ENCODE results near the gene DLGAP4. TPM values are rescaled to one million over a fixed set of nuclear protein-coding genes. Genes with fewer than 3 reads are reported as not detected.

The DLGAP4 gene
- total RNA-seq, 1 donor from 2014 or later: 77.3 TPM

DNA sequence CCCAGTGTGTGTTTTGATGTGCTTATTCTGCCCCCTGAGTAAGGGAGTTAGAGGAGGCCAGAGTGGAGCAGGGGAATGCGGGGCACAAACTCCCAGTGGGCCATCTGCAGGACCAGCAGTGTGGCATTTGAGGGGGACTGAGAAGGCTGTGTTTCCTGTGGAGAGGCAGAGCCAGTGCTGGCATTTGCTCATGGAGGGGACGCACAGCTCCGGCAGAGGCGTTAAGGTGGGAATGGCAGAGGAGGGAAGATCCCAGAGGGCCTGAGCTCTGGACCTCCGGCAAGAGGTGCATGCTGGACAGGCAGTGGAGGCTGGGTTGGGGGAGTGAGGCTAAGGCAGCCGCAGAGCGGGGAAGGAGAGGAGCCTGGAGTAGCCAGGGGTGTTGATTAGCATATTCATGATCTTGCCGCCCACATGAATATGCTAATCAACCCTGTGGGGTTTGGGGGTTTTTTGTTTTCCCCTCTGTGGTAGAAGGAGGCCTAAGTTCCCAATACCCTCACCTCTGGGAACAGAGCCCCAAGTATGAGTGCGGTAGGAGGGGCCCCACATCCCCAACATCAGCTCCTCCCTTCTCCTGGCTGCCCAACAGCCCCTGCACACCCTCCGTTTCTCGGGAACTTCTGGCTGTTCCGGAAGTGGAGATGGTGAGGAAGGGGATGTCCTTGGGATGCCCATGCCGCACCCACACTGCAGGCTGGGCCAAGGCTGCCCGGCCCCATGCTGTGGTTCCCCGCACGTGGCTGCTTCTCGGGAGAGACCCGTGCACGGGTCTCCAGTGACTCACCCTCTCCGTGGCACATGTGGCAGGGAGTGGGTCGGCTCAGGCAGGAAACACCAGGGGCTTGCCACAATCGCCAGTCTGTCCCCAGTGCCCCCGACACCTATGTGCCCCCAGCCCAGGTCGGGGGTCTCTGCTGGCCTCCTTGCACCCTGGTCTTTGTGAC lies 33.8 kb downstream of the DLGAP4 start:
- intact Hi-C loops (cut with DNase I): no loop called here
- no peaks in the 10 kb centered on the region for H3K27me3 ChIP-seq

DNA sequence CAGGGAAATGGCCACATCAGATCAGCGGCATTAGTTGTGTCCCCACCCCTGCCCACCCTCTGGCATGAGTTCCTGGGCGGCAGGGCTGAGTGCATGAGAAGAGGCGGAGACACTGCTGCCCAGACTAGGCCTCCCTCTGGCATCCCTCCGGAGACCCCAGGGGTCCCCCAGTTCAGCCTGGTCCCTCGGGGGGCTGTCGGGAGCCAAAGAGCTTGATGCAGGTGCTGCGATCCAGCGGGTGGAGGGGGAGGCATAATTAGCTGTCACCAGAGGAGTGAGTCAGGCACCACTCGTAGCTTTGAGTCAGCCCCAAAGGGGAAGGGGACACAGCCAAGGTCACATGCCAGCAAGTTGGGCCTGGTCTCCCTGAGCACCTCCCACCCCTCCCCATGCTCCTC lies 34.5 kb downstream of the DLGAP4 start:
- Histone ChIP-seq H3K4me3 (no peak overlapping the region), H3K27me3 (no peaks in the 10 kb centered on the region), H3K36me3 (no peaks in the 10 kb centered on the region), H3K4me1 (no peaks in the 10 kb centered on the region), H3K9me3 (no peaks in the 10 kb centered on the region), H3K27ac (no peak overlapping the region)
- TF ChIP-seq, protein P1, sequence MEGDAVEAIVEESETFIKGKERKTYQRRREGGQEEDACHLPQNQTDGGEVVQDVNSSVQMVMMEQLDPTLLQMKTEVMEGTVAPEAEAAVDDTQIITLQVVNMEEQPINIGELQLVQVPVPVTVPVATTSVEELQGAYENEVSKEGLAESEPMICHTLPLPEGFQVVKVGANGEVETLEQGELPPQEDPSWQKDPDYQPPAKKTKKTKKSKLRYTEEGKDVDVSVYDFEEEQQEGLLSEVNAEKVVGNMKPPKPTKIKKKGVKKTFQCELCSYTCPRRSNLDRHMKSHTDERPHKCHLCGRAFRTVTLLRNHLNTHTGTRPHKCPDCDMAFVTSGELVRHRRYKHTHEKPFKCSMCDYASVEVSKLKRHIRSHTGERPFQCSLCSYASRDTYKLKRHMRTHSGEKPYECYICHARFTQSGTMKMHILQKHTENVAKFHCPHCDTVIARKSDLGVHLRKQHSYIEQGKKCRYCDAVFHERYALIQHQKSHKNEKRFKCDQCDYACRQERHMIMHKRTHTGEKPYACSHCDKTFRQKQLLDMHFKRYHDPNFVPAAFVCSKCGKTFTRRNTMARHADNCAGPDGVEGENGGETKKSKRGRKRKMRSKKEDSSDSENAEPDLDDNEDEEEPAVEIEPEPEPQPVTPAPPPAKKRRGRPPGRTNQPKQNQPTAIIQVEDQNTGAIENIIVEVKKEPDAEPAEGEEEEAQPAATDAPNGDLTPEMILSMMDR (IDR thresholded peaks at IDR 0.05): no peak
- TF ChIP-seq POLR2A (IDR thresholded peaks at IDR 0.05) (no peak), POLR2AphosphoS5 (IDR thresholded peaks at IDR 0.05; ENCODE audit: insufficient read depth in 1 of 2, low read depth in 1 of 2) (no peak)
- intact Hi-C loops (cut with DNase I): no loop called here
- DNase-seq (ENCODE audit: extremely low spot score in 2 of 2): no peak

More for the DNA sequence above, 33.8 kb downstream of the DLGAP4 start:
- H3K27ac ChIP-seq: no peak overlapping the region
- no peak for DNase-seq (ENCODE audit: extremely low spot score in 2 of 2)
- H3K4me3 ChIP-seq: no peak overlapping the region
- H3K36me3 ChIP-seq: no peaks in the 10 kb centered on the region
- no peaks in the 10 kb centered on the region for H3K4me1 ChIP-seq
- TF ChIP-seq, protein P1 (IDR thresholded peaks at IDR 0.05): no peak
- TF ChIP-seq POLR2AphosphoS5 (IDR thresholded peaks at IDR 0.05; ENCODE audit: insufficient read depth in 1 of 2, low read depth in 1 of 2): no peak
- TF ChIP-seq POLR2A (IDR thresholded peaks at IDR 0.05): no peak
- no peaks in the 10 kb centered on the region for H3K9me3 ChIP-seq

DNA sequence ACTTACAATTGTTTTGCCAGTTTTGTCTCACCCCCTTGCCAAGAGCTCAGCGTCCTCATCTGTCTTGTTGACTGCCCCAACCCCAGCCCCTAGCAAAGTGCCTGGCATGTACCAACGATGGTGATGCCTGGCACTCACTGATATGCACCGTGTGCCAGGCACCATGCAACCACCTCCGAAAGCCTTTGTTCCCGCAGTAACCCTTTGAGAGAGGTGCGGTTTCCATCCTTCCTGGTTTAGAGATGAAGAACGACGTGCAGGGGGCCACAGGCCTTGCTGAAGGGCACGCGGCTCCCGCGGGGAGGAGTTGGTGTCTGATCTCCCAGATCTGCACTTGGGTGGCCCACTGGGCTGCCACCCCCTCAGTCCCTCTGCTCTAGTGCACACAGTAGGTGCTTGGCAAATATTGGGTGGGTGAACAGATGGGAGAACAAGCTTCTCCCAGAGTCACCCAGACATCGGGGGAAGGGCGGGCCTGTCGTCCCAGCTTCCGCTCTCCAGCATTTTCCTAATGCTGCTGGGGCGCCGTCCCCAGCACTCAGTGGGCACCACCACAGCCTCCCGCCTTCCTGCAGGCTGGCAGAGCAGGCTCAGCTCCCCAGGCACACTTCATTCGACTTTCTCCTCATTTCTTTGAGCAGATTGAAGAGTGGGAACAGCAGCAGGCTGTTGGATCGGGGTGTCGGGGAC lies 35.3 kb downstream of the DLGAP4 start:
- H3K9me3 ChIP-seq: no peaks in the 10 kb centered on the region
- intact Hi-C loops (cut with DNase I): no loop called here
- no peaks in the 10 kb centered on the region for H3K36me3 ChIP-seq
- H3K27me3 ChIP-seq: no peaks in the 10 kb centered on the region
- no peak overlapping the region for H3K27ac ChIP-seq
- no peak for DNase-seq (ENCODE audit: extremely low spot score in 2 of 2)
- H3K4me3 ChIP-seq: no peak overlapping the region
- TF ChIP-seq, protein P1 (IDR thresholded peaks at IDR 0.05): no peak
- TF ChIP-seq POLR2AphosphoS5 (IDR thresholded peaks at IDR 0.05; ENCODE audit: insufficient read depth in 1 of 2, low read depth in 1 of 2) (no peak), POLR2A (IDR thresholded peaks at IDR 0.05) (no peak)
- H3K4me1 ChIP-seq: no peaks in the 10 kb centered on the region

DNA sequence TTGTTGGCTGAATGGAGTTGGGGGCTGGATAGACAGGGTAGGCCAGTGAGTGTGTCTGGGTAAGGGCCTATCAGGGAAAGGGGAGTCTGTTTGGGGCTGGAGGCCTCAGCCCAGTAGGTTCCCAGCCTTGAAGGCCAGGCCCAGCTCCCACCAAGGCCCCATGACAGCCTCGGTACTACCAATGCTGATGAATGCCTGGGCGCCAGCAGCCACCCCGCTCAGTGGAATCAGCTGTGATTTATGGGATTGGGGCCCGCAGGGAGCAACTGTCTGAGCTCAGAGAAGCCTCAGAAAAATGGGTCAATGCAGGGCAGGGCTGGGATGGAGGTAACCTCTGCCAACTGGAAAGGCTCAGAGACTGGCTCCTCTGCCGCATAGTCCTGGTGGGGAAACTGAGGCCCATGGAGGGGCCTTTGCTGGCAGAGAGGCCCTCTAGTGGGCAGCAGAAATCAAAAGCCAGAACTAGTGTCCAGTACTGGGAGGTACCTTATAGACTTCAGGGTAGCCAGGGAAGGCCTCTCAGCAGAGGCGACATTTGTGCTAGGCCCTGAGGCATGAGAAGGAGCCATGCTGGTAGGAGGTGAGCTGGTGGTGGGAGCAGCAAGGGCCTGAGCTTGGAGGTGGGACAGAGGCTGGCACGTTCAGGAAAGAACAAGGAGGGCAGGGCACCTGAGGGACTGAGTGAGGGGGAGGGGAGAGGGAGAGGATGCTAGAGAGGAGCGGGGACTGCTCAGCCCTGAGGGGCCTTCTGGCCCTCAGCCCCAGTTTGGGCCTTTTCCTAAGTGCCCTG lies 36.4 kb downstream of the DLGAP4 start:
- no peak overlapping the region for H3K27ac ChIP-seq
- no peaks in the 10 kb centered on the region for H3K9me3 ChIP-seq
- no peak for TF ChIP-seq POLR2AphosphoS5 (IDR thresholded peaks at IDR 0.05; ENCODE audit: insufficient read depth in 1 of 2, low read depth in 1 of 2)
- no peak for TF ChIP-seq POLR2A (IDR thresholded peaks at IDR 0.05)
- TF ChIP-seq, protein P1 (IDR thresholded peaks at IDR 0.05): no peak
- H3K36me3 ChIP-seq: no peaks in the 10 kb centered on the region
- no peak overlapping the region for H3K4me3 ChIP-seq
- no peaks in the 10 kb centered on the region for H3K4me1 ChIP-seq
- no peak for DNase-seq (ENCODE audit: extremely low spot score in 2 of 2)
- no peaks in the 10 kb centered on the region for H3K27me3 ChIP-seq
- intact Hi-C loops (cut with DNase I): no loop called here
